ENCODE measurements around the gene ARMH3. TPM values are rescaled to one million over a fixed set of nuclear protein-coding genes. Genes with fewer than 3 reads are reported as not detected.

Gene ARMH3
- total and polyA plus RNA-seq, 2 experiments from 2014 or later = 8.7 to 11.1 TPM

- Histone ChIP-seq H3K4me2 (no peak overlapping the region), H4K20me1 (replicated peaks; ENCODE audit: insufficient read depth) (no peaks in the 10 kb centered on the region), H3K4me3 (no peak overlapping the region), H3K27me3 (ENCODE audit: insufficient read depth) (no peaks in the 10 kb centered on the region), H3K4me1 (ENCODE audit: insufficient read depth) (no peaks in the 10 kb centered on the region), H3K27ac (ENCODE audit: low read depth) (no peak overlapping the region), H3F3A (replicated peaks; ENCODE audit: low read depth) (no peaks in the 10 kb centered on the region), H3K79me2 (replicated peaks; ENCODE audit: insufficient read depth) (no peaks in the 10 kb centered on the region), H2AFZ (no peak overlapping the region), H3K9me2 (ENCODE audit: insufficient read depth) (no peaks in the 10 kb centered on the region), H3K36me3 (ENCODE audit: insufficient read depth) (peaks cover 3% of the 10 kb centered on the region; the same call in 1 of the 2 replicates)
- ATAC-seq (no peak), DNase-seq (ENCODE audit: low spot score) (no peak)
- peaks cover 24% of the 10 kb centered on the region for H3K36me3 Mint-ChIP-seq (ENCODE audit: low read depth)
- no peaks in the 10 kb centered on the region for H3K9me3 Mint-ChIP-seq
- no peaks in the 10 kb centered on the region for H3K4me1 Mint-ChIP-seq
- TF ChIP-seq ZNF462 (CRISPR knock-in tag; IDR thresholded peaks at IDR 0.05) (no peak), CREB1 (CRISPR knock-in tag; IDR thresholded peaks at IDR 0.05; ENCODE audit: low read depth) (no peak), CTCF (conservative IDR thresholded peaks at IDR 0.05; ENCODE audit: low read depth in 2 of 2) (no peak), EZH2 (IDR thresholded peaks at IDR 0.05; ENCODE audit: low read depth, unreplicated experiment) (no peak)
- no peak overlapping the region for H3K4me3 Mint-ChIP-seq
- H3K27me3 Mint-ChIP-seq (ENCODE audit: insufficient read depth, low read depth, poor library complexity) = no peaks in the 10 kb centered on the region
- no peak overlapping the region for H3K27ac Mint-ChIP-seq
Measured at GRCh38 chr10:102020938-102021337, 35.0 kb downstream of the ARMH3 start.
